ENCODE measurements around the gene OR2M3. TPM values are rescaled to one million over a fixed set of nuclear protein-coding genes. Genes with fewer than 3 reads are reported as not detected.

OR2M3 gene
- total and polyA plus RNA-seq, 2 of the 4 experiments (the other 2 are of a cell fraction) = not detected

GRCh38 chr1:248164031-248164430, 33.0 kb upstream of the OR2M3 start:
- WGBS, 2 experiments (ENCODE audit: extremely low coverage in 2 of 2, insufficient read length in 1 of 2) = 67% methylated on average over 9 of the region's 12 CpGs; no CpG with 5 or more reads in 1 of the 2 experiments
- no peak overlapping the region for H3K4ac ChIP-seq (ENCODE audit: low read depth, low read length)

More at GRCh38 chr1:248164031-248164430, 33.0 kb upstream of the OR2M3 start:
- H3K23ac ChIP-seq (ENCODE audit: low read depth, low read length) = no peak overlapping the region
- no peaks in the 10 kb centered on the region for H3K79me1 ChIP-seq (ENCODE audit: low read depth in 1 of 2, low read length in 2 of 2)
- no peaks in the 10 kb centered on the region for H3K36me3 ChIP-seq (ENCODE audit: control insufficient read depth, insufficient read depth, low read length)
- H2BK15ac ChIP-seq (ENCODE audit: low read depth, low read length) = no peak overlapping the region
- H2BK20ac ChIP-seq (ENCODE audit: low read depth, low read length) = no peak overlapping the region
- H3K56ac ChIP-seq (ENCODE audit: extremely low read depth, insufficient read depth, low read length) = no peak overlapping the region
- ChIA-PET POLR2A (ENCODE audit: unreplicated experiment) (no interaction called here), CTCF (no interaction called here)
- no peak overlapping the region for H3K4me2 ChIP-seq (ENCODE audit: low read depth, low read length)
- peaks cover 8% of the 10 kb centered on the region for H3K9me3 ChIP-seq (ENCODE audit: control insufficient read depth, insufficient read depth, low read length)
- no peaks in the 10 kb centered on the region for H3K27me3 ChIP-seq (ENCODE audit: control insufficient read depth, insufficient read depth, low read length)
- ATAC-seq (ENCODE audit: low read depth) (no peak), DNase-seq (no peak)
- H4K91ac ChIP-seq (ENCODE audit: insufficient read depth, low read depth, low read length) = no peak overlapping the region
- H4K20me1 ChIP-seq (ENCODE audit: insufficient read depth, low read length) = no peaks in the 10 kb centered on the region
- TF ChIP-seq BHLHE40 (IDR thresholded peaks at IDR 0.05; ENCODE audit: low read depth, low read length) = no peak
- TF ChIP-seq POLR2A (IDR thresholded peaks at IDR 0.05; ENCODE audit: low read depth, low read length) = no peak
- TF ChIP-seq, protein P1, sequence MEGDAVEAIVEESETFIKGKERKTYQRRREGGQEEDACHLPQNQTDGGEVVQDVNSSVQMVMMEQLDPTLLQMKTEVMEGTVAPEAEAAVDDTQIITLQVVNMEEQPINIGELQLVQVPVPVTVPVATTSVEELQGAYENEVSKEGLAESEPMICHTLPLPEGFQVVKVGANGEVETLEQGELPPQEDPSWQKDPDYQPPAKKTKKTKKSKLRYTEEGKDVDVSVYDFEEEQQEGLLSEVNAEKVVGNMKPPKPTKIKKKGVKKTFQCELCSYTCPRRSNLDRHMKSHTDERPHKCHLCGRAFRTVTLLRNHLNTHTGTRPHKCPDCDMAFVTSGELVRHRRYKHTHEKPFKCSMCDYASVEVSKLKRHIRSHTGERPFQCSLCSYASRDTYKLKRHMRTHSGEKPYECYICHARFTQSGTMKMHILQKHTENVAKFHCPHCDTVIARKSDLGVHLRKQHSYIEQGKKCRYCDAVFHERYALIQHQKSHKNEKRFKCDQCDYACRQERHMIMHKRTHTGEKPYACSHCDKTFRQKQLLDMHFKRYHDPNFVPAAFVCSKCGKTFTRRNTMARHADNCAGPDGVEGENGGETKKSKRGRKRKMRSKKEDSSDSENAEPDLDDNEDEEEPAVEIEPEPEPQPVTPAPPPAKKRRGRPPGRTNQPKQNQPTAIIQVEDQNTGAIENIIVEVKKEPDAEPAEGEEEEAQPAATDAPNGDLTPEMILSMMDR (conservative IDR thresholded peaks at IDR 0.05; ENCODE audit: low read depth, low read length) = no peak
- TF ChIP-seq MAZ (IDR thresholded peaks at IDR 0.05; ENCODE audit: borderline replicate concordance, low read depth, low read length) = no peak
- no peak for TF ChIP-seq RFX5 (IDR thresholded peaks at IDR 0.05; ENCODE audit: low read depth, low read length)
- TF ChIP-seq MXI1 (IDR thresholded peaks at IDR 0.05; ENCODE audit: borderline replicate concordance, low read depth, low read length) = no peak
- no peak for TF ChIP-seq CHD1 (IDR thresholded peaks at IDR 0.05; ENCODE audit: low read depth, low read length)
- TF ChIP-seq FOS (IDR thresholded peaks at IDR 0.05; ENCODE audit: low read depth, low read length) = no peak
- no peak for TF ChIP-seq USF2 (IDR thresholded peaks at IDR 0.05; ENCODE audit: low read depth, low read length)
- TF ChIP-seq CEBPB (IDR thresholded peaks at IDR 0.05; ENCODE audit: low read depth, low read length) = no peak
- TF ChIP-seq ELK1 (IDR thresholded peaks at IDR 0.05; ENCODE audit: borderline replicate concordance, low read depth, low read length) = no peak
- no peak overlapping the region for H3K27ac ChIP-seq (ENCODE audit: insufficient read depth, low read length)
- H2AFZ ChIP-seq (replicated peaks; ENCODE audit: low read length, poor library complexity) = no peak overlapping the region
- no peak overlapping the region for H2BK120ac ChIP-seq (ENCODE audit: low read depth, low read length)
- no peak overlapping the region for H4K8ac ChIP-seq (ENCODE audit: low read depth in 2 of 2, low read length in 2 of 2)
- H4K5ac ChIP-seq (ENCODE audit: low read depth, low read length) = no peak overlapping the region
- no peaks in the 10 kb centered on the region for H3K9me1 ChIP-seq (ENCODE audit: insufficient read depth, low read length)
- no peak overlapping the region for H2AK5ac ChIP-seq (ENCODE audit: low read depth, low read length)
- H2AK9ac ChIP-seq (replicated peaks; ENCODE audit: low read depth, low read length, poor library complexity) = no peak overlapping the region
- no peak overlapping the region for H2BK5ac ChIP-seq (ENCODE audit: low read depth, low read length, poor library complexity, severe bottlenecking)
- intact Hi-C loops (cut with micrococcal nuclease) = no loop called here
- dilution Hi-C loops (cut with HindIII; ENCODE audit: low sequenced_read_pairs, unreplicated experiment) = no loop called here
- H3K9ac ChIP-seq (ENCODE audit: low read depth, low read length) = no peak overlapping the region
- no peaks in the 10 kb centered on the region for H3K4me1 ChIP-seq (ENCODE audit: control insufficient read depth, insufficient read depth, low read length)
- no peak overlapping the region for H3K4me3 ChIP-seq (ENCODE audit: insufficient read depth, low read depth, low read length)
- H3K14ac ChIP-seq (replicated peaks; ENCODE audit: low read depth, low read length) = no peak overlapping the region
- no TSS peak for BruUV-seq (replicated peaks)
- no peak overlapping the region for H3K18ac ChIP-seq (ENCODE audit: low read depth, low read length)
- in situ Hi-C loops (cut with MboI; ENCODE audit: low sequenced_read_pairs) = no loop called here
